ENCODE results near the gene PVALEF. TPM values are rescaled to one million over a fixed set of nuclear protein-coding genes. Genes with fewer than 3 reads are reported as not detected.

Gene PVALEF
- total and polyA plus RNA-seq, 2 donors (not counting 3 experiments of a cell fraction or from before 2014, with no cell fraction given) = not detected

DNA sequence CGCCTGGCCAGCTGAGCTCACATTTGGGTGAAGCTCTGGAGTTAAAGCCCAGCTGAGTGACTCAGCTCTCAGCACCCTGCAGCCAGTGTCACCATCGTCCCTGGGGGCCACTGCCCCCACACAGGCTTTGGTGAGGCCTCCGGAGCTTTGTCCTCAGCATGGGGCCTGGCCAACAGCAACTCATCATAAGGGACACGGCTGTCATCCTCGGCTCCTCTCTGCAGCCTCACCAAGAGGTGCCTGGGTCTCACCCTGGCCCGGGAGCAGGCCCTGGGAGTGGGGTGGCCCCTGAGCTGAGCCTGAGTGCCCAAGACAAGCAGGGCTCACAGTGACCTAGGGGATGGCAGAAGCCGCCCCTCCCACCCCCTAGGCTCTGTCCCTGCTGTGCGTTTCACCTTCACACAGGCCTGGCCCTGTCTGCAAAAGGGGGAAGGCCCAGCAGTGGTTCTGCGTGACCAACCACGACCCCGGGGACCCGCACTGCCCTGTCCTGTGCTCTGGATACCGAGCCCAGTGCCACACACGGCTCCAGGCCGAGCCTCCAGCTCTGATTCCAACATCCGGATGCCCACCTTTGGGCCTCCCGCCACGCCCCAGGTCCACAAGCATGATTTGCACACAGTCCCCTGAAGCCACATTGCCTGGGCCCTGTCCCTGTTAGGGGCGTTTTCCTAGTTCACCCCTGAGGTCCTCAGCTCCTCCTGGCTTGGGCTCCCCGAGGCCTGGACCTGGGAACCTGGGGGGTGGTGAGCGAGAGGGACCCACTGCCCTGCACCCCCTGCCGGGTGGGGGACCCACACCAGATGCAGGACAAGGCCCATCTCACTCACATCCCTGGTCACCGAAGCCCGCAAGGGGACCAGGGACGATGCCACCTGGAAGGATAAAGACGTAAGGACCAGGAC lies 22.5 kb downstream of the PVALEF start:
- TF ChIP-seq GATA2 (IDR thresholded peaks at IDR 0.05; ENCODE audit: insufficient read depth, insufficient read length, low read depth, low read length) (no peak), POLR2AphosphoS5 (IDR thresholded peaks at IDR 0.05; ENCODE audit: insufficient read depth, low read depth, low read length) (no peak), FOS (IDR thresholded peaks at IDR 0.05; ENCODE audit: borderline replicate concordance, insufficient read depth, low read length) (no peak), JUN (IDR thresholded peaks at IDR 0.05; ENCODE audit: borderline replicate concordance, insufficient read depth, insufficient read length, low read depth) (no peak), POLR2A (IDR thresholded peaks at IDR 0.05; ENCODE audit: low read depth, low read length) (no peak), MYC (IDR thresholded peaks at IDR 0.05; ENCODE audit: low read depth, low read length) (no peak), EZH2 (IDR thresholded peaks at IDR 0.05; ENCODE audit: borderline replicate concordance, low read depth, low read length, severe bottlenecking) (no peak)
- TF ChIP-seq, protein P1, sequence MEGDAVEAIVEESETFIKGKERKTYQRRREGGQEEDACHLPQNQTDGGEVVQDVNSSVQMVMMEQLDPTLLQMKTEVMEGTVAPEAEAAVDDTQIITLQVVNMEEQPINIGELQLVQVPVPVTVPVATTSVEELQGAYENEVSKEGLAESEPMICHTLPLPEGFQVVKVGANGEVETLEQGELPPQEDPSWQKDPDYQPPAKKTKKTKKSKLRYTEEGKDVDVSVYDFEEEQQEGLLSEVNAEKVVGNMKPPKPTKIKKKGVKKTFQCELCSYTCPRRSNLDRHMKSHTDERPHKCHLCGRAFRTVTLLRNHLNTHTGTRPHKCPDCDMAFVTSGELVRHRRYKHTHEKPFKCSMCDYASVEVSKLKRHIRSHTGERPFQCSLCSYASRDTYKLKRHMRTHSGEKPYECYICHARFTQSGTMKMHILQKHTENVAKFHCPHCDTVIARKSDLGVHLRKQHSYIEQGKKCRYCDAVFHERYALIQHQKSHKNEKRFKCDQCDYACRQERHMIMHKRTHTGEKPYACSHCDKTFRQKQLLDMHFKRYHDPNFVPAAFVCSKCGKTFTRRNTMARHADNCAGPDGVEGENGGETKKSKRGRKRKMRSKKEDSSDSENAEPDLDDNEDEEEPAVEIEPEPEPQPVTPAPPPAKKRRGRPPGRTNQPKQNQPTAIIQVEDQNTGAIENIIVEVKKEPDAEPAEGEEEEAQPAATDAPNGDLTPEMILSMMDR (IDR thresholded peaks at IDR 0.05; ENCODE audit: extremely low read depth in 1 of 2, insufficient read depth in 1 of 2, low read depth in 1 of 2, low read length in 2 of 2) = no peak
- TF ChIP-seq, protein P2, sequence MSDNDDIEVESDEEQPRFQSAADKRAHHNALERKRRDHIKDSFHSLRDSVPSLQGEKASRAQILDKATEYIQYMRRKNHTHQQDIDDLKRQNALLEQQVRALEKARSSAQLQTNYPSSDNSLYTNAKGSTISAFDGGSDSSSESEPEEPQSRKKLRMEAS (IDR thresholded peaks at IDR 0.05; ENCODE audit: insufficient read depth, insufficient read length) = no peak
- dilution Hi-C loops (cut with MboI; ENCODE audit: extremely low pct_ligation_motif_present, low sequenced_read_pairs) (no loop called here), intact Hi-C loops (cut with micrococcal nuclease) (no loop called here)
- no peak overlapping the region for H2AFZ ChIP-seq (ENCODE audit: low read depth, low read length)
- ChIA-PET CTCF (interaction anchor here (1.4 to 5.5 kb wide), 3 partner anchors 13 to 46 kb away, joined by 4 to 40 read pairs (median 6); no protein-coding TSS in a partner anchor), POLR2A (no interaction called here)
- no TSS peak for BruUV-seq (replicated peaks)
- no peaks in the 10 kb centered on the region for H4K20me1 ChIP-seq (replicated peaks; ENCODE audit: control insufficient read depth, extremely low read depth, insufficient read depth, low read length)
- peaks cover 0 to 4% of the 10 kb centered on the region in 2 experiments for H3K36me3 ChIP-seq (ENCODE audit: control insufficient read depth in 2 of 2, extremely low read depth in 1 of 2, insufficient read depth in 2 of 2, low read length in 2 of 2)
- no peak overlapping the region for H3K9ac ChIP-seq (replicated peaks; ENCODE audit: extremely low read depth, insufficient read depth, low read length)
- no peaks in the 10 kb centered on the region for H3K9me1 ChIP-seq (replicated peaks; ENCODE audit: control insufficient read depth, extremely low read depth, insufficient read depth, low read length)
- H3K9me3 ChIP-seq (replicated peaks; ENCODE audit: control insufficient read depth, insufficient read depth, low read length) = no peaks in the 10 kb centered on the region
- FAIRE-seq = no peak
- no peak overlapping the region for H3K27ac ChIP-seq (ENCODE audit: insufficient read depth, low read depth, low read length)
- H3K79me2 ChIP-seq (ENCODE audit: control insufficient read depth, insufficient read depth, low read length) = no peaks in the 10 kb centered on the region
- no peak overlapping the region for H3K4me2 ChIP-seq (ENCODE audit: insufficient read depth, low read length)
- H3K27me3 ChIP-seq (ENCODE audit: control insufficient read depth in 2 of 2, insufficient read depth in 2 of 2, low read length in 2 of 2) = no peaks in the 10 kb centered on the region
- no peaks in the 10 kb centered on the region for H3K4me1 ChIP-seq (ENCODE audit: control insufficient read depth, extremely low read depth, insufficient read depth, low read length)
- DNase-seq (ENCODE audit: low read depth, low spot score) = no peak
- H3K4me3 ChIP-seq (replicated peaks in 1 of 3; ENCODE audit: insufficient read depth in 1 of 3, low read depth in 1 of 3, low read length in 3 of 3) = no peak overlapping the region
